ENCODE measurements around the gene KCNJ2.

Gene KCNJ2

GRCh38 chr17:70134042-70134441 lies 35.3 kb upstream of the KCNJ2 start:
- no peaks in the 10 kb centered on the region for H3K27me3 ChIP-seq (replicated peaks; ENCODE audit: control insufficient read depth, insufficient read depth, low read length)
- no peaks in the 10 kb centered on the region for H3K9me3 ChIP-seq (ENCODE audit: control insufficient read depth, low read length)
- no peak overlapping the region for H3K4me3 ChIP-seq (ENCODE audit: low read length)
- no peak overlapping the region for H3K9ac ChIP-seq (ENCODE audit: low read length)
- no peaks in the 10 kb centered on the region for H3K36me3 ChIP-seq (ENCODE audit: control insufficient read depth, insufficient read depth, low read length, severe bottlenecking)
- peaks cover 19% of the 10 kb centered on the region for H3K4me1 ChIP-seq (ENCODE audit: control insufficient read depth, insufficient read depth, low read length)
- DNase-seq (ENCODE audit: low read depth): no peak

- Histone ChIP-seq H3K9ac (ENCODE audit: low read length) (no peak overlapping the region), H3K36me3 (ENCODE audit: control insufficient read depth, insufficient read depth, low read length, severe bottlenecking) (no peaks in the 10 kb centered on the region), H3K4me1 (ENCODE audit: control insufficient read depth, insufficient read depth, low read length) (peaks cover 19% of the 10 kb centered on the region), H3K4me3 (ENCODE audit: low read length) (no peak overlapping the region), H3K9me3 (ENCODE audit: control insufficient read depth, low read length) (no peaks in the 10 kb centered on the region), H3K27me3 (replicated peaks; ENCODE audit: control insufficient read depth, insufficient read depth, low read length) (no peaks in the 10 kb centered on the region)
- no peak for DNase-seq (ENCODE audit: low read depth)
Measured at GRCh38 chr17:70134777-70135176, 34.6 kb upstream of the KCNJ2 start.

GRCh38 chr17:70136131-70136530 lies 33.2 kb upstream of the KCNJ2 start:
- Histone ChIP-seq H3K9me3 (ENCODE audit: control insufficient read depth, low read length) (no peaks in the 10 kb centered on the region), H3K4me3 (ENCODE audit: low read length) (no peak overlapping the region)

GRCh38 chr17:70137451-70138230 lies 31.7 kb upstream of the KCNJ2 start:
- no peaks in the 10 kb centered on the region for H3K9me3 ChIP-seq (ENCODE audit: control insufficient read depth, low read length)
- H3K4me1 ChIP-seq (ENCODE audit: control insufficient read depth, insufficient read depth, low read length): peaks cover 19% of the 10 kb centered on the region
- H3K36me3 ChIP-seq (ENCODE audit: control insufficient read depth, insufficient read depth, low read length, severe bottlenecking): no peaks in the 10 kb centered on the region
- peak overlapping the region; percentile 81 for H3K4me3 ChIP-seq (ENCODE audit: low read length)
- H3K9ac ChIP-seq (ENCODE audit: low read length): peak overlapping the region; percentile 85
- peak; percentile 70 for DNase-seq (ENCODE audit: low read depth)
- no peaks in the 10 kb centered on the region for H3K27me3 ChIP-seq (replicated peaks; ENCODE audit: control insufficient read depth, insufficient read depth, low read length)

More at GRCh38 chr17:70136131-70136530, 33.2 kb upstream of the KCNJ2 start:
- no peaks in the 10 kb centered on the region for H3K36me3 ChIP-seq (ENCODE audit: control insufficient read depth, insufficient read depth, low read length, severe bottlenecking)
- DNase-seq (ENCODE audit: low read depth): no peak
- H3K9ac ChIP-seq (ENCODE audit: low read length): no peak overlapping the region
- H3K4me1 ChIP-seq (ENCODE audit: control insufficient read depth, insufficient read depth, low read length): peaks cover 19% of the 10 kb centered on the region
- no peaks in the 10 kb centered on the region for H3K27me3 ChIP-seq (replicated peaks; ENCODE audit: control insufficient read depth, insufficient read depth, low read length)

- Histone ChIP-seq H3K9me3 (ENCODE audit: control insufficient read depth, low read length) (no peaks in the 10 kb centered on the region), H3K27me3 (replicated peaks; ENCODE audit: control insufficient read depth, insufficient read depth, low read length) (no peaks in the 10 kb centered on the region), H3K4me1 (ENCODE audit: control insufficient read depth, insufficient read depth, low read length) (peaks cover 19% of the 10 kb centered on the region), H3K36me3 (ENCODE audit: control insufficient read depth, insufficient read depth, low read length, severe bottlenecking) (no peaks in the 10 kb centered on the region), H3K9ac (ENCODE audit: low read length) (peak overlapping the region; percentile 51), H3K4me3 (ENCODE audit: low read length) (peak overlapping the region; percentile 81)
- DNase-seq (ENCODE audit: low read depth): peak; percentile 65
Measured at GRCh38 chr17:70138291-70138865, 31.0 kb upstream of the KCNJ2 start.

GRCh38 chr17:70139449-70139993 lies 29.8 kb upstream of the KCNJ2 start:
- Histone ChIP-seq H3K4me3 (ENCODE audit: low read length) (no peak overlapping the region), H3K4me1 (ENCODE audit: control insufficient read depth, insufficient read depth, low read length) (peaks cover 19% of the 10 kb centered on the region), H3K36me3 (ENCODE audit: control insufficient read depth, insufficient read depth, low read length, severe bottlenecking) (no peaks in the 10 kb centered on the region), H3K9me3 (ENCODE audit: control insufficient read depth, low read length) (no peaks in the 10 kb centered on the region), H3K9ac (ENCODE audit: low read length) (no peak overlapping the region), H3K27me3 (replicated peaks; ENCODE audit: control insufficient read depth, insufficient read depth, low read length) (no peaks in the 10 kb centered on the region)
- no peak for DNase-seq (ENCODE audit: low read depth)

GRCh38 chr17:70144260-70144846 lies 25.0 kb upstream of the KCNJ2 start:
- DNase-seq (ENCODE audit: low read depth): peak; percentile 61
- H3K9ac ChIP-seq (ENCODE audit: low read length): no peak overlapping the region
- no peak overlapping the region for H3K4me3 ChIP-seq (ENCODE audit: low read length)
- H3K36me3 ChIP-seq (ENCODE audit: control insufficient read depth, insufficient read depth, low read length, severe bottlenecking): no peaks in the 10 kb centered on the region
- no peaks in the 10 kb centered on the region for H3K27me3 ChIP-seq (replicated peaks; ENCODE audit: control insufficient read depth, insufficient read depth, low read length)
- no peaks in the 10 kb centered on the region for H3K9me3 ChIP-seq (ENCODE audit: control insufficient read depth, low read length)
- H3K4me1 ChIP-seq (ENCODE audit: control insufficient read depth, insufficient read depth, low read length): no peaks in the 10 kb centered on the region

GRCh38 chr17:70153210-70153609 lies 16.1 kb upstream of the KCNJ2 start:
- DNase-seq (ENCODE audit: low read depth): no peak
- Histone ChIP-seq H3K9me3 (ENCODE audit: control insufficient read depth, low read length) (no peaks in the 10 kb centered on the region), H3K4me3 (ENCODE audit: low read length) (no peak overlapping the region), H3K9ac (ENCODE audit: low read length) (no peak overlapping the region), H3K4me1 (ENCODE audit: control insufficient read depth, insufficient read depth, low read length) (no peaks in the 10 kb centered on the region), H3K36me3 (ENCODE audit: control insufficient read depth, insufficient read depth, low read length, severe bottlenecking) (no peaks in the 10 kb centered on the region), H3K27me3 (replicated peaks; ENCODE audit: control insufficient read depth, insufficient read depth, low read length) (no peaks in the 10 kb centered on the region)

GRCh38 chr17:70157151-70157550 lies 12.2 kb upstream of the KCNJ2 start:
- H3K4me3 ChIP-seq (ENCODE audit: low read length): no peak overlapping the region
- H3K9ac ChIP-seq (ENCODE audit: low read length): no peak overlapping the region
- no peaks in the 10 kb centered on the region for H3K27me3 ChIP-seq (replicated peaks; ENCODE audit: control insufficient read depth, insufficient read depth, low read length)
- no peaks in the 10 kb centered on the region for H3K4me1 ChIP-seq (ENCODE audit: control insufficient read depth, insufficient read depth, low read length)
- H3K9me3 ChIP-seq (ENCODE audit: control insufficient read depth, low read length): no peaks in the 10 kb centered on the region
- no peak for DNase-seq (ENCODE audit: low read depth)
- no peaks in the 10 kb centered on the region for H3K36me3 ChIP-seq (ENCODE audit: control insufficient read depth, insufficient read depth, low read length, severe bottlenecking)

GRCh38 chr17:70158180-70158579 lies 11.2 kb upstream of the KCNJ2 start:
- Histone ChIP-seq H3K36me3 (ENCODE audit: control insufficient read depth, insufficient read depth, low read length, severe bottlenecking) (no peaks in the 10 kb centered on the region), H3K27me3 (replicated peaks; ENCODE audit: control insufficient read depth, insufficient read depth, low read length) (no peaks in the 10 kb centered on the region), H3K9me3 (ENCODE audit: control insufficient read depth, low read length) (no peaks in the 10 kb centered on the region), H3K9ac (ENCODE audit: low read length) (no peak overlapping the region), H3K4me3 (ENCODE audit: low read length) (no peak overlapping the region), H3K4me1 (ENCODE audit: control insufficient read depth, insufficient read depth, low read length) (no peaks in the 10 kb centered on the region)
- peak; percentile 24 for DNase-seq (ENCODE audit: low read depth)

GRCh38 chr17:70158591-70158990 lies 10.7 kb upstream of the KCNJ2 start:
- H3K4me3 ChIP-seq (ENCODE audit: low read length): no peak overlapping the region
- no peaks in the 10 kb centered on the region for H3K27me3 ChIP-seq (replicated peaks; ENCODE audit: control insufficient read depth, insufficient read depth, low read length)
- no peaks in the 10 kb centered on the region for H3K36me3 ChIP-seq (ENCODE audit: control insufficient read depth, insufficient read depth, low read length, severe bottlenecking)
- no peaks in the 10 kb centered on the region for H3K4me1 ChIP-seq (ENCODE audit: control insufficient read depth, insufficient read depth, low read length)
- peak; percentile 25 for DNase-seq (ENCODE audit: low read depth)
- no peaks in the 10 kb centered on the region for H3K9me3 ChIP-seq (ENCODE audit: control insufficient read depth, low read length)
- H3K9ac ChIP-seq (ENCODE audit: low read length): no peak overlapping the region

Data from adipocyte (in vitro differentiated cells).